ENCODE measurements around the gene ZNF362. TPM values are rescaled to one million over a fixed set of nuclear protein-coding genes. Genes with fewer than 3 reads are reported as not detected.
A peak's percentile ranks its signal among the peaks of the same experiment; 100 is the strongest.

ZNF362 gene
- total RNA-seq, 6 experiments from 2014 or later, result 15.3 to 19.6 (median 17.0) TPM

- no peak overlapping the region for H3K4me3 Mint-ChIP-seq
- H3K27me3 Mint-ChIP-seq (ENCODE audit: insufficient read depth), result peaks cover 31% of the 10 kb centered on the region
- peaks cover 22% of the 10 kb centered on the region for H3K4me1 Mint-ChIP-seq (ENCODE audit: low read depth)
- H3K27ac Mint-ChIP-seq, result no peak overlapping the region
- peaks cover 4% of the 10 kb centered on the region; the same call in 1 of the 2 replicates for H3K36me3 Mint-ChIP-seq (ENCODE audit: low read depth)
- no peak for TF ChIP-seq CTCF (IDR thresholded peaks at IDR 0.05)
- no peaks in the 10 kb centered on the region; the same call in 1 of the 2 replicates for H3K9me3 Mint-ChIP-seq
- no peak for DNase-seq
Measured at GRCh38 chr1:33247545-33247944, 8.7 kb upstream of the ZNF362 start.

- Mint-ChIP-seq H3K27me3 (ENCODE audit: insufficient read depth) (peaks cover 31% of the 10 kb centered on the region), H3K9me3 (no peaks in the 10 kb centered on the region; the same call in 1 of the 2 replicates), H3K36me3 (ENCODE audit: low read depth) (peaks cover 4% of the 10 kb centered on the region; the same call in 1 of the 2 replicates), H3K4me3 (no peak overlapping the region), H3K4me1 (ENCODE audit: low read depth) (peaks cover 22% of the 10 kb centered on the region), H3K27ac (no peak overlapping the region)
- TF ChIP-seq CTCF (IDR thresholded peaks at IDR 0.05), result no peak
- peak; percentile 39 for DNase-seq
Measured at GRCh38 chr1:33248244-33248643, 8.0 kb upstream of the ZNF362 start.

- peaks cover 31% of the 10 kb centered on the region for H3K27me3 Mint-ChIP-seq (ENCODE audit: insufficient read depth)
- DNase-seq, result no peak
- H3K4me3 Mint-ChIP-seq, result no peak overlapping the region
- peaks cover 14% of the 10 kb centered on the region for H3K4me1 Mint-ChIP-seq (ENCODE audit: low read depth)
- no peak overlapping the region for H3K27ac Mint-ChIP-seq
- no peaks in the 10 kb centered on the region; the same call in 1 of the 2 replicates for H3K9me3 Mint-ChIP-seq
- TF ChIP-seq CTCF (IDR thresholded peaks at IDR 0.05), result no peak
- H3K36me3 Mint-ChIP-seq (ENCODE audit: low read depth), result peaks cover 4% of the 10 kb centered on the region; the same call in 1 of the 2 replicates
Measured at GRCh38 chr1:33249422-33249821, 6.9 kb upstream of the ZNF362 start.

GRCh38 chr1:33250217-33250616 is 6.1 kb upstream of the ZNF362 start:
- no peak for DNase-seq
- Mint-ChIP-seq H3K4me1 (ENCODE audit: low read depth) (peaks cover 10% of the 10 kb centered on the region), H3K4me3 (no peak overlapping the region), H3K27ac (no peak overlapping the region), H3K27me3 (ENCODE audit: insufficient read depth) (peaks cover 35% of the 10 kb centered on the region), H3K36me3 (ENCODE audit: low read depth) (peaks cover 4% of the 10 kb centered on the region; the same call in 1 of the 2 replicates), H3K9me3 (no peaks in the 10 kb centered on the region; the same call in 1 of the 2 replicates)
- no peak for TF ChIP-seq CTCF (IDR thresholded peaks at IDR 0.05)

- no peak for TF ChIP-seq CTCF (IDR thresholded peaks at IDR 0.05)
- H3K27me3 Mint-ChIP-seq (ENCODE audit: insufficient read depth), result peaks cover 32% of the 10 kb centered on the region
- no peak overlapping the region for H3K27ac Mint-ChIP-seq
- H3K36me3 Mint-ChIP-seq (ENCODE audit: low read depth), result peaks cover 4% of the 10 kb centered on the region; the same call in 1 of the 2 replicates
- H3K4me1 Mint-ChIP-seq (ENCODE audit: low read depth), result peaks cover 10% of the 10 kb centered on the region
- no peak for DNase-seq
- no peaks in the 10 kb centered on the region; the same call in 1 of the 2 replicates for H3K9me3 Mint-ChIP-seq
- no peak overlapping the region for H3K4me3 Mint-ChIP-seq
Measured at GRCh38 chr1:33250724-33251123, 5.6 kb upstream of the ZNF362 start.
